ENCODE results near the gene MAGEH1. TPM values are rescaled to one million over a fixed set of nuclear protein-coding genes. Genes with fewer than 3 reads are reported as not detected.

Gene MAGEH1
- total and polyA plus RNA-seq, 9 of the 15 experiments (the other 6 are each of a cell fraction or from before 2014, with no cell fraction given) = 3.7 to 14.9 (median 8.8) TPM

DNA sequence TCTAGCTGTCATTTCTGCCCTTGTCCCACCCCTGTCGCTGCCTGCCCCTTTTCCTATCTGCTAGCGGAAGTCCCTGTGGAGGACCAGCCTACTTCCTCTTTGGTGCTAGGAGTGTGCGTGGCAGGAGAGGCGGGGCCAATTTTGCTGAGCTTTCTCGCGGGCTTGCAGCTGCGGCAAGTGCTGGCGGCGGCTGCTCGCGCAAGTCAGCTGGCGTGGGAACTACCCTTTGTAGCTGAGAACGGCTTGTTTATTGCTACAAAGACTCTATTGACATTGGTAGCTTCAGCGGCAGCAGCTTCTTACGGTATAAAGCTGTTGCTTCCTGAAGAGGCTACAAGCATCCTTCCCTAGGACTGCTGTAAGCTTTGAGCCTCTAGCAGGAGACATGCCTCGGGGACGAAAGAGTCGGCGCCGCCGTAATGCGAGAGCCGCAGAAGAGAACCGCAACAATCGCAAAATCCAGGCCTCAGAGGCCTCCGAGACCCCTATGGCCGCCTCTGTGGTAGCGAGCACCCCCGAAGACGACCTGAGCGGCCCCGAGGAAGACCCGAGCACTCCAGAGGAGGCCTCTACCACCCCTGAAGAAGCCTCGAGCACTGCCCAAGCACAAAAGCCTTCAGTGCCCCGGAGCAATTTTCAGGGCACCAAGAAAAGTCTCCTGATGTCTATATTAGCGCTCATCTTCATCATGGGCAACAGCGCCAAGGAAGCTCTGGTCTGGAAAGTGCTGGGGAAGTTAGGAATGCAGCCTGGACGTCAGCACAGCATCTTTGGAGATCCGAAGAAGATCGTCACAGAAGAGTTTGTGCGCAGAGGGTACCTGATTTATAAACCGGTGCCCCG is at the start of gene MAGEH1 (continued):
- TF ChIP-seq ETV6 (IDR thresholded peaks at IDR 0.05; ENCODE audit: borderline replicate concordance in 1 of 2, low read depth in 2 of 2, low read length in 1 of 2) (peak in 1 of 2 experiments; percentile 54; a peak in 1 of 4 replicates), ETV6 (CRISPR knock-in tag; IDR thresholded peaks at IDR 0.05; ENCODE audit: borderline replicate concordance) (no peak), ZNF764 (CRISPR knock-in tag; IDR thresholded peaks at IDR 0.05; ENCODE audit: low read depth) (no peak), KDM5B (IDR thresholded peaks at IDR 0.05; ENCODE audit: insufficient replicate concordance, low read depth, low read length) (peak; percentile 49), ELF1 (tag; IDR thresholded peaks at IDR 0.05) (peak; percentile 49), TFAP4 (CRISPR knock-in tag; IDR thresholded peaks at IDR 0.05; ENCODE audit: borderline replicate concordance) (peak; percentile 72; the same call in 1 of the 2 replicates), ZNF561 (CRISPR knock-in tag; conservative IDR thresholded peaks at IDR 0.05) (no peak), POLR2G (IDR thresholded peaks at IDR 0.05; ENCODE audit: low read depth, low read length) (peak; percentile 67), RBFOX2 (IDR thresholded peaks at IDR 0.05; ENCODE audit: low read depth, low read length) (peak; percentile 72), PHB2 (IDR thresholded peaks at IDR 0.05; ENCODE audit: low read depth) (no peak), RBBP5 (IDR thresholded peaks at IDR 0.05; ENCODE audit: borderline replicate concordance, insufficient read depth, low read length, poor library complexity, severe bottlenecking) (peak; percentile 26), KDM1A (IDR thresholded peaks at IDR 0.05) (no peak)
- TF ChIP-seq, protein P1, sequence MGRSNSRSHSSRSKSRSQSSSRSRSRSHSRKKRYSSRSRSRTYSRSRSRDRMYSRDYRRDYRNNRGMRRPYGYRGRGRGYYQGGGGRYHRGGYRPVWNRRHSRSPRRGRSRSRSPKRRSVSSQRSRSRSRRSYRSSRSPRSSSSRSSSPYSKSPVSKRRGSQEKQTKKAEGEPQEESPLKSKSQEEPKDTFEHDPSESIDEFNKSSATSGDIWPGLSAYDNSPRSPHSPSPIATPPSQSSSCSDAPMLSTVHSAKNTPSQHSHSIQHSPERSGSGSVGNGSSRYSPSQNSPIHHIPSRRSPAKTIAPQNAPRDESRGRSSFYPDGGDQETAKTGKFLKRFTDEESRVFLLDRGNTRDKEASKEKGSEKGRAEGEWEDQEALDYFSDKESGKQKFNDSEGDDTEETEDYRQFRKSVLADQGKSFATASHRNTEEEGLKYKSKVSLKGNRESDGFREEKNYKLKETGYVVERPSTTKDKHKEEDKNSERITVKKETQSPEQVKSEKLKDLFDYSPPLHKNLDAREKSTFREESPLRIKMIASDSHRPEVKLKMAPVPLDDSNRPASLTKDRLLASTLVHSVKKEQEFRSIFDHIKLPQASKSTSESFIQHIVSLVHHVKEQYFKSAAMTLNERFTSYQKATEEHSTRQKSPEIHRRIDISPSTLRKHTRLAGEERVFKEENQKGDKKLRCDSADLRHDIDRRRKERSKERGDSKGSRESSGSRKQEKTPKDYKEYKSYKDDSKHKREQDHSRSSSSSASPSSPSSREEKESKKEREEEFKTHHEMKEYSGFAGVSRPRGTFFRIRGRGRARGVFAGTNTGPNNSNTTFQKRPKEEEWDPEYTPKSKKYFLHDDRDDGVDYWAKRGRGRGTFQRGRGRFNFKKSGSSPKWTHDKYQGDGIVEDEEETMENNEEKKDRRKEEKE (IDR thresholded peaks at IDR 0.05; ENCODE audit: borderline replicate concordance in 1 of 2, control insufficient read depth in 1 of 2, low read depth in 2 of 2, low read length in 1 of 2) = no peak
- TF ChIP-seq, protein P2, sequence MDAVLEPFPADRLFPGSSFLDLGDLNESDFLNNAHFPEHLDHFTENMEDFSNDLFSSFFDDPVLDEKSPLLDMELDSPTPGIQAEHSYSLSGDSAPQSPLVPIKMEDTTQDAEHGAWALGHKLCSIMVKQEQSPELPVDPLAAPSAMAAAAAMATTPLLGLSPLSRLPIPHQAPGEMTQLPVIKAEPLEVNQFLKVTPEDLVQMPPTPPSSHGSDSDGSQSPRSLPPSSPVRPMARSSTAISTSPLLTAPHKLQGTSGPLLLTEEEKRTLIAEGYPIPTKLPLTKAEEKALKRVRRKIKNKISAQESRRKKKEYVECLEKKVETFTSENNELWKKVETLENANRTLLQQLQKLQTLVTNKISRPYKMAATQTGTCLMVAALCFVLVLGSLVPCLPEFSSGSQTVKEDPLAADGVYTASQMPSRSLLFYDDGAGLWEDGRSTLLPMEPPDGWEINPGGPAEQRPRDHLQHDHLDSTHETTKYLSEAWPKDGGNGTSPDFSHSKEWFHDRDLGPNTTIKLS (IDR thresholded peaks at IDR 0.05; ENCODE audit: borderline replicate concordance, low read depth) = peak; percentile 90

Data from K562 (cell line).